ENCODE data around the gene ATP9A.

- no peak for TF ChIP-seq CTCF (conservative IDR thresholded peaks at IDR 0.05 in 1 of 2, IDR thresholded peaks at IDR 0.05 in 1 of 2; ENCODE audit: extremely low read depth in 1 of 2, insufficient read depth in 1 of 2, low read depth in 1 of 2, low read length in 2 of 2)
- TF ChIP-seq EZH2 (IDR thresholded peaks at IDR 0.05; ENCODE audit: borderline replicate concordance, low read length), result no peak
These were observed 39.6 kb upstream of the ATP9A start for GRCh38 chr20:51807720-51808250.

All from mammary epithelial cell (primary cell).